ENCODE measurements around the gene ZNF511.

The ZNF511 gene

DNA sequence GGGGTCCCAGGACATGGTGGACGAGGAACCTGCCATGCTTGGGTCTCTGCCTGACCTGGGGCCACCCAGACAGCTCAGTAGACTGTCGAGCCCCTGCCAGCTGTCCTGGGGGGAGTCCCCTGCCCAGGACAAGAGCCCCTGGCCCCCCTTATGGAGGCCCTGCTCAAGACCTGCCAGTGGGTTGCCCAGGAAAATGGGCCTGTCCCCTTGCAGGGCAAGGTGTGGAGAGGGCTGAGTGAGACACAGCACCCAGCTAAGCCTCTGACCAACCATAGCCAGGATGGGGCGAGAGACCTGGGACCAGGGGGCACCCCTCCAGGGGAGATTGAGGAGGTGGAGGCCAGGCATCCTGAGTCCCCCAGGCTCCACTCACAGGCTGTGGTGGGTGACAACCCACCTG is 47.3 kb downstream of the ZNF511 start:
- no peak for DNase-seq

DNA sequence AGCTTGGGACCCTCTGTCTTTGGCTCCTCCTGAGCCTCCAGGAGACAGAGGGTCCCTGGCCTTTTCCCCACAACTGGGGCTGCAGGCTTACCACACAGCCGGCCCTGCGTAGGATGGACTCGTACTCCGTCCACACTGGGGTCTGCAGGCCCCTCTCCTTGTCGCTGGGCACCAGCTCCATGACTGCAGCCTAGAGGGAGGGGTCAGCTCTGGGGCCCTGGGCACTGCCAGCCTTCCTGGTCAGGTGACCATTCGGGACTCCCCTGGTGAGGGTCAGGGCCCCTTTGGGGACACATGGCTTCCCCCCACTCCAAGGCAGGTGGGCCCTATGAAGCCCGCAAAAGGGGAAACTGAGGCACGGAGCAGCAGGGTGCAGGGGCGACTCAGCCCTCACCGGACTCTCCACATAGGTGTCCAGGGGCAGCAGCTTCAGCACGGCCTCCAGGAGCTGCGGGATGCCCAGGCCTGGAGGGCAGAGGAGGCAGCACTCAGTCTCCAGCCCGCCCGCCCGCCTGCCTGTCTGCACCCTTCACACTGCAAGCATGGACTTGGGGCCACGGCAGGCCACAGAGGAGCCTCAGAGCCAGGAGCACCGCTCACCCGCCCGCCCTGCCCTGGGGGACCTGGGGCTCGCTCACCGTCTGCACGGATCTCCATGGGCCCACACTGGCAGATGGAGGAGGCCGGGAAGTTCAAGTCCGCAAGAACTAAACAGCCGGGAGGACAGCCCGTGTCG is 48.0 kb downstream of the ZNF511 start:
- DNase-seq: no peak

DNA sequence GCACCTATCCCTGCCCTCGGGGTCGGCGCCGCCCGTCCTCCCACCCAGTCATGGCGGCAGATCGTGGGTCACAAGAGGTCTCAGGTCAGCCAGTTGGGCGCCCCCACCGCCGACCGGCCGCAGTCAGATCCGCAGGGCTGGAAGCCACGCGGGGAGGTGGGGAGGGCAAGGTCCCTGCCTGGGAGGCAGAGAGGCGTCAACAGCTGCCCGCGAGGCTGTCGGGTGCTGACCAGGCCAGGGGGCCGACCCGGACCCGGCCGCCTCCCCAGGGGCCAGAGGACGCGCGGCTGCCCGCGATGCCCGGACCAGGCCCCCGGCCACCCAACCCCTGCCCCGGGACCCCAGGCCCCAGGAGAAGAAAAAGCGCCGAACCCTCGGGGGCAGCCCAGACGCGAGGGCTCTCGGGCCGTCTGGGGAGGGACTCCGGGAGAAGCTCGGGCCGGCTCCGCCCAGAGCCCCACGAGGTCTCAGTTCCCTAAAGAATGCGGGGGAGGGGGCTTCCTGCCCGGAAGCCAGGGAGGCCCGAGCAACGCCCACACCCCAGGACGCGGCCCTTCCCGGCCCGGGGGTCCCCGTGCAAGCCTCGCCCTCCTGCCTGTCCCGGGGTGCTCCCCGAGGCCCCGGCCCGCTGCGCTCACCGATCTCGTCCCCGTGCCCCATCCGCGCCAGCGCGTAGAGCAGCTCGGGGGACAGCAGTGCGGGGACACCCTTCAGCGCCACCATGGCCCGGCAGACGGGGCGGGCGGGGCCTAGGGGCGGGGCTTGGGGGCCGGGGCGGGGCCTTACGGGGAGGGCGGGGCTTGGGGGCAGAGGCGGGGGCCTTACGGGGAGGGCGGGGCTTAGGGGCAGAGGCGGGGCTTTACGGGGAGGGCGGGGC is 48.8 kb downstream of the ZNF511 start, which contains the start of gene FUOM:
FUOM (minus strand) TSS at position 735 of the 877 bp plus-strand sequence; CDS start at position 723, 12 bp downstream.
- no peak for DNase-seq

- DNase-seq: no peak
Observed at GRCh38 chr10:133358162-133358924, 49.6 kb downstream of the ZNF511 start.

GRCh38 chr10:133358925-133359310 is 50.2 kb downstream of the ZNF511 start:
- DNase-seq: no peak

- no peak for DNase-seq
Observed at GRCh38 chr10:133359554-133359971, 50.8 kb downstream of the ZNF511 start.

DNA sequence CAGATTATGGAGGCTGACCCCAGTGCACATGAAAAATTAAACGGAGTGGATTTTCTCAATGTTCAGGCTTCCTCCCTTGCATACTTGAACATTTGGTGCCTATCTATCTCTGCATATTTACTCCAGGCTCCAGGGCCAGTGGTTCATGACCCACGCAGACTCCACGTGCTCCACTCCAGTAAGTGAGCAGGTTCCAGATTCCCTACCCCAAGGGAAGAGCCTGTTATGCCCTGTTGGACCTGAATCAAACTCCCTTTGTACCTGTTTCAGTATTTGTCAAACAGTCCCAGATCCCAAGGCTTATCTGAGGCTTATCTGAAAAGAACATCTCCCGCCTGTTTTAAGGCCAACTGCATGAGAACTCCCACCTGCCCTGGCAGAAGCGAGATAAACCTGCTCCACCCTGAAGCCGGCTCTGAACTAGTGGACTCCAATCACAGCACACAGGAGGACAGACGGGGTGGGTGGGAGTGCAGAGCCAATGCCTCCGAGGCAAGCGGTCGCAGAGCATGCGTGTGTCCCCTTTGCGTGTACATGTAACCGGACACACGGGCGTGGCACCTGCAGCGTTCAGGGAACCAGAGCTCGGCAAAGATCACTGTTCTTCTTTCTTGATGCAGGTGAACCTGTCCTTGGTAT is 51.4 kb downstream of the ZNF511 start:
- DNase-seq: no peak

GRCh38 chr10:133361227-133361626 is 52.5 kb downstream of the ZNF511 start:
- no peak for DNase-seq

DNA sequence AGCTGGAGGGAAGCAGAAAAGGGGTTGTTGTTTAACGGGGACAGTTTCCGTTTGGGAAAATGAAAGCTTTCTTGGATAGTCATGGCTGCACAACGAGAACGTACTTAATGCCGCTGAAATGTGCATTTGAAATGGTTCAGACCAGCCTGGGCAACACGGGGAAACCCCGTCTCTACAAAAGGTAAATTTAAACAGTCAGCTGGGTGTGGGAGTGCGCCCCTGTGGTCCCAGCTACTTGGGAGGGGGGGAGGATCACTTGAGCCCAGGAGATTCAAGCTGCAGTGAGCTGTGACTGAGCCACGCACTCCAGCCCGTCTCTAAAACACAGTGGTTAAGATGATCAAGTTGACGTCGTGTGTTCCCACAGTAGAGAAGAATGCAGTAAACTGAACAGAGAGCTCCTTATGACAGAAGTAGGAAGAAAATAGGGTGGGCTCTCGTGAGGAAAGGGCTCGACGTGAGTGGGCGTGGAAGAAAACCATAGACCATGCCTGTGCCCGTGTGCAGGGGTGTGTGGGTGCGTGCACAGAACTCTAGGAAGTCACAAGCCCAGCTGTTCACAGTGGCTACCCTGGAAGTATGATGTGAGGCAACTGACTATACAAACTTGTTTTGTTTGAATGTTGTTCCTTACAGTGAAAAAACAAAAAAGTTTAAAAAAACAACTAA is 53.2 kb downstream of the ZNF511 start:
- no peak for DNase-seq

All from NCI-H2029 treated with DMSO at 0.1 percent for 48 hours (cell line).